A549 (cell line): Measurements from ENCODE around the gene SF3B4. TPM values are rescaled to one million over a fixed set of nuclear protein-coding genes. Genes with fewer than 3 reads are reported as not detected.

Experiments
- ATAC-seq, 2 experiments: fragments of 200-7000 bp in 1 of 2; fragments of >200 bp in 1 of 2; cut with Nextera tagmentation in 1 of 2; cut with Tn5 transposase in 1 of 2; 3 replicates each; pipeline versions ENCODE4 v1.8.0 to v1.9.1; 2018 to 2020; ENCODE audit warnings: mild to moderate bottlenecking in 1 of 2, moderate library complexity in 1 of 2
- CTCF ChIA-PET: fragments of 300-600 bp; sonication (Branson Sonifier 250); formaldehyde crosslinking; extraction: SDS; loops from one replicate; lab custom pipeline; 2021; ENCODE audit warnings: antibody characterized with exemption, inconsistent platforms; lab: Yijun Ruan, JAX
- POLR2A ChIA-PET: fragments of 350-600 bp; formaldehyde crosslinking; extraction: SDS; loops from one replicate; lab custom pipeline; 2021; ENCODE audit warnings: antibody characterized with exemption, inconsistent platforms; lab: Yijun Ruan, JAX
- DNase-seq, 2 experiments: peaks; one replicate each; pipeline versions ENCODE4 v3.0.0 to v3.0.0-alpha.2; 2011 to 2016; ENCODE audit warnings: low read depth in 1 of 2, low spot score in 1 of 2
- FAIRE-seq: peaks from 2 replicates; lab custom pipeline; 2011; peaks lifted over from hg19 to GRCh38; lab: Jason Lieb, UNC
- H3K27ac ChIP-seq, 2 experiments: fragments of >200 bp; sonication (Bioruptor Twin); formaldehyde crosslinking; 3 replicates each; pipeline ENCODE4 v1.5.1; 2016 to 2017
- H3K4me1 ChIP-seq: fragments of >200 bp; sonication (Bioruptor Twin); formaldehyde crosslinking; 3 replicates; pipeline ENCODE4 v1.6.1; 2016
- H3K4me2 ChIP-seq: fragments of >200 bp; sonication (Bioruptor Twin); formaldehyde crosslinking; 3 replicates; pipeline ENCODE4 v1.6.1; 2016
- H3K4me3 ChIP-seq: fragments of >200 bp; sonication (Bioruptor Twin); formaldehyde crosslinking; 3 replicates; pipeline ENCODE4 v1.5.1; 2016
- H3K9me3 ChIP-seq: fragments of >200 bp; sonication (Bioruptor Twin); formaldehyde crosslinking; 3 replicates; pipeline ENCODE4 v1.6.1; 2016
- CBX2 ChIP-seq: fragments of 200-600 bp; sonication (generic); IDR thresholded peaks from 2 replicates; pipeline ENCODE4 v1.6.1; 2016; ENCODE audit warnings: low read depth, mild to moderate bottlenecking, borderline replicate concordance
- CHD2 ChIP-seq: fragments of 150-350 bp; IDR thresholded peaks from 2 replicates; pipeline ENCODE4 v1.6.1; 2014; ENCODE audit warnings: low read length; ENCODE audit not compliant: partially characterized antibody
- CHD4 ChIP-seq: fragments of 200-600 bp; sonication (generic); IDR thresholded peaks from 2 replicates; pipeline ENCODE4 v1.6.1; 2016; ENCODE audit warnings: antibody characterized with exemption, mild to moderate bottlenecking, borderline replicate concordance
- EP300 ChIP-seq, 2 experiments: fragments of >200 bp; sonication (Bioruptor Twin); formaldehyde crosslinking; IDR thresholded peaks; 2 replicates in 1 of 2; 3 replicates in 1 of 2; pipeline ENCODE4 v1.6.1; 2016 to 2017
- ESRRA ChIP-seq: fragments of 150-350 bp; IDR thresholded peaks from 2 replicates; pipeline ENCODE4 v1.6.1; 2014; ENCODE audit warnings: mild to moderate bottlenecking, low read length, borderline replicate concordance
- FOSB ChIP-seq: fragments of 250-450 bp; sonication (Bioruptor Pico); IDR thresholded peaks from 2 replicates; pipeline ENCODE4 v1.5.0; 2020; ENCODE audit warnings: mild to moderate bottlenecking, moderate library complexity
- HDAC2 ChIP-seq: fragments of 200-600 bp; sonication (generic); IDR thresholded peaks from 2 replicates; pipeline ENCODE4 v1.6.1; 2016
- HEYL ChIP-seq: fragments of 250-450 bp; sonication (Bioruptor Pico); IDR thresholded peaks from 2 replicates; pipeline ENCODE4 v1.8.0; 2021; ENCODE audit warnings: mild to moderate bottlenecking, moderate library complexity
- HOXB5 ChIP-seq: fragments of 250-450 bp; sonication (Bioruptor Pico); IDR thresholded peaks from 2 replicates; pipeline ENCODE4 v1.5.0; 2020; ENCODE audit warnings: mild to moderate bottlenecking, moderate library complexity
- JUNB ChIP-seq: fragments of >200 bp; sonication (Bioruptor Twin); formaldehyde crosslinking; IDR thresholded peaks from 2 replicates; pipeline ENCODE4 v1.6.1; 2016
- KDM1A ChIP-seq: fragments of 200-600 bp; sonication (generic); IDR thresholded peaks from 2 replicates; pipeline ENCODE4 v1.6.1; 2016; ENCODE audit warnings: low read depth, mild to moderate bottlenecking
- MYC ChIP-seq: IDR thresholded peaks from 2 replicates; pipeline ENCODE4 v1.6.1; 2012; ENCODE audit warnings: mild to moderate bottlenecking, inconsistent platforms, low read length, improper control_type of control experiment, borderline replicate concordance
- NFE2L2 ChIP-seq: fragments of 150-350 bp; conservative IDR thresholded peaks from 2 replicates; pipeline ENCODE4 v1.6.1; 2014; ENCODE audit warnings: low read length
- PHF8 ChIP-seq: fragments of 200-600 bp; sonication (generic); IDR thresholded peaks from 2 replicates; pipeline ENCODE4 v1.6.1; 2016; ENCODE audit warnings: low read depth, mild to moderate bottlenecking, antibody characterized with exemption, moderate library complexity, borderline replicate concordance
- POLR2A ChIP-seq: IDR thresholded peaks from 2 replicates; pipeline ENCODE4 v1.6.1; 2012; ENCODE audit warnings: mild to moderate bottlenecking, low read length
- RCOR1 ChIP-seq: fragments of 150-350 bp; IDR thresholded peaks from 2 replicates; pipeline ENCODE4 v1.6.1; 2014; ENCODE audit warnings: antibody characterized with exemption, low read length, low read depth
- RNF2 ChIP-seq: fragments of 200-600 bp; sonication (generic); IDR thresholded peaks from 2 replicates; pipeline ENCODE4 v1.6.1; 2016; ENCODE audit warnings: low read depth, mild to moderate bottlenecking, antibody characterized with exemption, moderate library complexity, borderline replicate concordance
- ZC3H11A ChIP-seq: fragments of 450-650 bp; IDR thresholded peaks from 2 replicates; pipeline ENCODE4 v1.6.1; 2014; ENCODE audit warnings: antibody characterized with exemption, mild to moderate bottlenecking
- WGBS: methylation state at CpG from one replicate; pipeline ENCODE4 v1.1.6; 2017; ENCODE audit errors: missing lambda C conversion rate; 5-methylcytosine and 5-hydroxymethylcytosine counted together
- polyA plus RNA-seq, 4 experiments: library from polyadenylated mRNA; depleted of rRNA in 3 of 4; stranded (reverse); fragments of >200 nt; fragmentation: RNase III in 1 of 4; extraction: RNeasy Plus Mini Kit Qiagen cat#74134 plus additional on column Dnase treatment in 1 of 4; gene quantifications; 2 replicates in 3 of 4; 3 replicates in 1 of 4; pipeline ENCODE4 v1.2.3, GENCODE V29; 2011 to 2017
- TF ChIP-seq, protein P1 (sequence below): IDR thresholded peaks from 2 replicates; pipeline ENCODE4 v1.6.1; 2012; ENCODE audit warnings: low read depth, borderline replicate concordance
- TF ChIP-seq, protein P2 (sequence below): fragments of >200 bp; sonication (Bioruptor Twin); formaldehyde crosslinking; IDR thresholded peaks from 2 replicates; pipeline ENCODE4 v1.6.1; 2016
- TF ChIP-seq, protein P3 (sequence below): fragments of 450-650 bp; IDR thresholded peaks from 2 replicates; pipeline ENCODE4 v1.6.1; 2014; ENCODE audit warnings: antibody characterized with exemption
- TF ChIP-seq, protein P4 (sequence below): fragments of 250-450 bp; sonication (Bioruptor Pico); IDR thresholded peaks from 2 replicates; pipeline ENCODE4 v1.5.0; 2020; ENCODE audit warnings: low read depth, mild to moderate bottlenecking, moderate library complexity
- TF ChIP-seq, protein P5 (sequence below): fragments of >200 bp; sonication (Bioruptor Twin); formaldehyde crosslinking; IDR thresholded peaks from 3 replicates; pipeline ENCODE4 v1.5.1; 2016

The SF3B4 gene
- polyA plus RNA-seq, 2 of the 4 experiments (the other 2 are of a cell fraction), result 71.2 to 94.6 TPM

DNA sequence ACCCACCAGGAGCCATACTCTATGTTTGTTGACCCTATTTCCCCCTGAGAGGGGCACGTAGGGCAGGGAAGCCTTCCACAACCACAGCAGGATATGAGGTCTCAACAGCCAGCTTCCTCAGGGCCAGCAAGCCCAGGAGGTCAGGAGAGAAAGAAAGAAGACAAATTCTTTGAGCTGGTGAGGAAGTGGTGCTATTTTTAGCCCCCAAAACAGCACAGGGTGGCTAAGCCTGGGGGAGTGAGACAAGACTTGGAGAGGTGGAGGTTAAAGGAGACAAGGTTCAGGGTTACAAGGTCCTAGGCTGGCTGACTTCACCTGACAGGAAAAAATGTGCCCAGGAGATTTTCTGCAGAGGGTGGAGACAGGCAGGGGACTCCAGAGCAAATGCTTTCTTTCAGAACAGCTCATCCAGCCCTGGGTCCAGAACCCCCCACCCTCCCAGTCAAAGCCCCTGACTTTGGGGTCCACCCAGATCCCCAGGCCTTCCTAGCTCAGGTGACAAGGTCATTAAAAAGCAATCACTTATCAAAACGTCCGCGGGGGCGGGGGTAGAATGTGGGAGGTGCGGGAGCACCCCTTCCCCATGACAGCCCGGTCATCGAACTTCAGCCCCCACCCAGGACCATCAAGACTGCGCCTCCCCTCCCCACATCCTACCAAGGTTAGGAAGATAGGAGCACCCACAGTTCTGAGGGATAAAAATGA is 11.3 kb downstream of the SF3B4 start:
- FAIRE-seq (no peak), DNase-seq (no peak), ATAC-seq (no peak)
- Histone ChIP-seq H3K4me2 (no peak overlapping the region), H3K27ac (no peak overlapping the region), H3K4me1 (no peaks in the 10 kb centered on the region), H3K4me3 (no peak overlapping the region), H3K9me3 (no peaks in the 10 kb centered on the region)
- CTCF ChIA-PET, result interaction anchor here (0.9 kb wide), 1 partner anchor 28 kb away, joined by 3 read pairs; a partner anchor contains a TSS
- WGBS, result 72% methylated on average over 9 of the region's 9 CpGs
- TF ChIP-seq CHD4, result no peak
- TF ChIP-seq HOXB5 (CRISPR knock-in tag), result no peak
- TF ChIP-seq JUNB, result no peak
- no peak for TF ChIP-seq PHF8
- no peak for TF ChIP-seq FOSB
- TF ChIP-seq RNF2, result no peak
- TF ChIP-seq HEYL, result no peak
- TF ChIP-seq, protein P1, sequence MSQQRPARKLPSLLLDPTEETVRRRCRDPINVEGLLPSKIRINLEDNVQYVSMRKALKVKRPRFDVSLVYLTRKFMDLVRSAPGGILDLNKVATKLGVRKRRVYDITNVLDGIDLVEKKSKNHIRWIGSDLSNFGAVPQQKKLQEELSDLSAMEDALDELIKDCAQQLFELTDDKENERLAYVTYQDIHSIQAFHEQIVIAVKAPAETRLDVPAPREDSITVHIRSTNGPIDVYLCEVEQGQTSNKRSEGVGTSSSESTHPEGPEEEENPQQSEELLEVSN, result no peak
- TF ChIP-seq ZC3H11A, result no peak
- no peak for TF ChIP-seq POLR2A
- no peak for TF ChIP-seq NFE2L2
- TF ChIP-seq, protein P2, sequence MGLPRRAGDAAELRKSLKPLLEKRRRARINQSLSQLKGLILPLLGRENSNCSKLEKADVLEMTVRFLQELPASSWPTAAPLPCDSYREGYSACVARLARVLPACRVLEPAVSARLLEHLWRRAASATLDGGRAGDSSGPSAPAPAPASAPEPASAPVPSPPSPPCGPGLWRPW, result no peak
- TF ChIP-seq ESRRA, result no peak
- no peak for TF ChIP-seq CBX2
- POLR2A ChIA-PET, result no interaction called here

DNA sequence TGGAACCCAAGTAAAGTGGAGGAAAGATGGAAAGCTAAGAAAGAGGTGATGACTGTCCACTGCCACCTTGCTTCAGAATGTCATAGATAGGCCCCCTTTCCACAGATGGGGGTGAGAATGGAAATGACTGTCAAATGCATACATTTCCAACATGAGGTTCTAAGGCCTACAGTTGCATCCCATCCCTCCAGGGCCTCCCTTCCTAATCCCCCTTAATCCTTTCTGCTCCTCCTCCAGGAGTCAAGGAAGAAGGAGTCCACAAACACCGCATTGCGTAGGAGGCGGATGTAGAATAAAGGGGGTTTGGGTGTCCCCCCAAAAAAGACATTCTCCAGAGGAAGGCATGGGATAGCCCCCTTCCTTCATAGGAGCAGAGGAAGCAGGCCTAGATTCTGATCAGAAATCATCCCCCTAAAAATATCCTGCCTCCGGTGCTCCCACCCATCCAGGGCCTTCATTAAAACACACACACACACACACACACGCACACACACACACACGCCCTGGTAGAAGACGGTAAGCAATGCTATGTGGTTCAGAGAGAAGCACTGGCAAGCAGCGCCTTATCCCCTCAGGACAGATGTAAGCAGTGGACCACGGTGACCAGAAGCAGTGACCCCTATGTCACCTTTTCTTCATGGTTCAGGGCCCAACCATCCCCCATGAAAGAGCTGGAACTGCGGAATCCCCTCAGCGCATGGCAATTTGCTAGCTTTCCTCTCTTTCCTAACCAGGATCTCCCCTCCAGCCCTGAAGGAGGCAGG is 12.0 kb downstream of the SF3B4 start:
- DNase-seq, result no peak
- Histone ChIP-seq H3K4me1 (no peaks in the 10 kb centered on the region), H3K27ac (no peak overlapping the region), H3K4me3 (no peak overlapping the region), H3K9me3 (no peaks in the 10 kb centered on the region), H3K4me2 (no peak overlapping the region)
- FAIRE-seq, result no peak
- CTCF ChIA-PET, result interaction anchor here (0.9 to 1.0 kb wide), 2 partner anchors 11 to 27 kb away, joined by 3 read pairs; no protein-coding TSS in a partner anchor
- ATAC-seq, result no peak
- TF ChIP-seq KDM1A (no peak), RCOR1 (no peak), HEYL (no peak), EP300 (IDR thresholded peaks at IDR 0.05) (no peak), MYC (no peak), CHD2 (no peak), HDAC2 (no peak)
- TF ChIP-seq, protein P3, sequence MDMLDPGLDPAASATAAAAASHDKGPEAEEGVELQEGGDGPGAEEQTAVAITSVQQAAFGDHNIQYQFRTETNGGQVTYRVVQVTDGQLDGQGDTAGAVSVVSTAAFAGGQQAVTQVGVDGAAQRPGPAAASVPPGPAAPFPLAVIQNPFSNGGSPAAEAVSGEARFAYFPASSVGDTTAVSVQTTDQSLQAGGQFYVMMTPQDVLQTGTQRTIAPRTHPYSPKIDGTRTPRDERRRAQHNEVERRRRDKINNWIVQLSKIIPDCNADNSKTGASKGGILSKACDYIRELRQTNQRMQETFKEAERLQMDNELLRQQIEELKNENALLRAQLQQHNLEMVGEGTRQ, result no peak
- TF ChIP-seq, protein P4, sequence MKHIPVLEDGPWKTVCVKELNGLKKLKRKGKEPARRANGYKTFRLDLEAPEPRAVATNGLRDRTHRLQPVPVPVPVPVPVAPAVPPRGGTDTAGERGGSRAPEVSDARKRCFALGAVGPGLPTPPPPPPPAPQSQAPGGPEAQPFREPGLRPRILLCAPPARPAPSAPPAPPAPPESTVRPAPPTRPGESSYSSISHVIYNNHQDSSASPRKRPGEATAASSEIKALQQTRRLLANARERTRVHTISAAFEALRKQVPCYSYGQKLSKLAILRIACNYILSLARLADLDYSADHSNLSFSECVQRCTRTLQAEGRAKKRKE (CRISPR knock-in tag), result no peak
- TF ChIP-seq, protein P5, sequence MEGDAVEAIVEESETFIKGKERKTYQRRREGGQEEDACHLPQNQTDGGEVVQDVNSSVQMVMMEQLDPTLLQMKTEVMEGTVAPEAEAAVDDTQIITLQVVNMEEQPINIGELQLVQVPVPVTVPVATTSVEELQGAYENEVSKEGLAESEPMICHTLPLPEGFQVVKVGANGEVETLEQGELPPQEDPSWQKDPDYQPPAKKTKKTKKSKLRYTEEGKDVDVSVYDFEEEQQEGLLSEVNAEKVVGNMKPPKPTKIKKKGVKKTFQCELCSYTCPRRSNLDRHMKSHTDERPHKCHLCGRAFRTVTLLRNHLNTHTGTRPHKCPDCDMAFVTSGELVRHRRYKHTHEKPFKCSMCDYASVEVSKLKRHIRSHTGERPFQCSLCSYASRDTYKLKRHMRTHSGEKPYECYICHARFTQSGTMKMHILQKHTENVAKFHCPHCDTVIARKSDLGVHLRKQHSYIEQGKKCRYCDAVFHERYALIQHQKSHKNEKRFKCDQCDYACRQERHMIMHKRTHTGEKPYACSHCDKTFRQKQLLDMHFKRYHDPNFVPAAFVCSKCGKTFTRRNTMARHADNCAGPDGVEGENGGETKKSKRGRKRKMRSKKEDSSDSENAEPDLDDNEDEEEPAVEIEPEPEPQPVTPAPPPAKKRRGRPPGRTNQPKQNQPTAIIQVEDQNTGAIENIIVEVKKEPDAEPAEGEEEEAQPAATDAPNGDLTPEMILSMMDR, result no peak
- WGBS, result 84% methylated on average over 11 of the region's 11 CpGs
- POLR2A ChIA-PET, result no interaction called here
